ENCODE data around the gene PON3.

PON3 gene

DNA sequence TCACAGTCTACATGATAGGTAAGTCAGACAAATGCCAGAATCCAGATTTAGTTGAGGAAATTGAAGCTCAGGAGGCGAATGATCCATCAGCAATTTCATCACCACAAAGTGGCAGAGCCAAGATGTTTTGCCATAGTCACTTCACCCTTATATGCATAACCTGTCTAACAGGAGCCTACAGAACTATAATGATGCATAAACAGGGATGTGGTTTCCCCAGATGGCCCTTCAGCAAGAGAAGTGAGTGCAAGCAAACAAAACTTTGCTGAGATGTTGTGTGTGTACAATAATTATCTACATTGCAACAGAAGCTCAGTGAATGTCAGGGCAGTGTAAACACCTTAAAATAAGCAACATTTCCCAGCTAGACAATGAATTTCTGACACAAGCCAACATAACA is 28.6 kb downstream of the PON3 start:
- DNase-seq (ENCODE audit: low read depth, low spot score), result no peak
- no peak overlapping the region for H3K4me3 ChIP-seq (ENCODE audit: low read length)

DNA sequence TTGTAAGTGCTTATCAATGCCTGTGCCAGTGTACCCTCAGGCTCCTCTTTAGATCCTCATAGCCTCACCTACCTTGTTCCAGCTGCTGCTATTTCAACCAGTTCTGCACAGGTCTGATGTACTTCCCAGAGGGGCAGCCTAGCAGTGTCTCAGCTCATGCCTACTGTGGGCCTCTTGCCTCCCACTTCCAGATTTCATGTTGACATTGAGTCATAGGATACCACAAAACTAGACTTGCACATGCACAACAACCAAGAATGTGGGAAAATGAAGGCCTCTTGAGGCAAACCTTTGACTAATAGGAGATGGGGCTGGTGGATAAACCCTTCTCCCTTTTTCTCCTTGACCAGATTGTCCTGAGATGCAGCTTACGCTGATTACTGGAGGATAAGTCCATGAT is 31.0 kb downstream of the PON3 start:
- no peak overlapping the region for H3K4me3 ChIP-seq (ENCODE audit: low read length)
- no peak for DNase-seq (ENCODE audit: low read depth, low spot score)

DNA sequence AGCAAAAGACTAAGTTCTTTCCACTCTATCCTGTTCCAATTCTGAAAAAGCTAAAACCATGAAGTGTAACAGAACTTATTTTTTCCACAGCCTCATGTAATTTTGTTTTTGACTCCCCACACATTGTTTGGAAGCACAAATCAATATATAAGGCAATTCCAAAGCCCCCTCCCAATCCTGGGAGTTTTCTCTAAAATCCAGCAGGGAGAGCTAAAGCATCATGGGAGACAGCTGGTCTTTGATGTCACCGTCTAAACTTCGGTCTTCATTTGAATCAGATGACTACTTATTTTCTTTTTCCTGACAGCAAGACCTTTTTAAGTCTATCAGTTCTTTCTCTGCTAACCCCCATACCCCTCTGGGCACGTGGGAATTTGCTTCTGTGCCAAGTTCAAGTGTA is 38.6 kb downstream of the PON3 start:
- DNase-seq (ENCODE audit: low read depth, low spot score), result no peak
- no peak overlapping the region for H3K4me3 ChIP-seq (ENCODE audit: low read length)

DNA sequence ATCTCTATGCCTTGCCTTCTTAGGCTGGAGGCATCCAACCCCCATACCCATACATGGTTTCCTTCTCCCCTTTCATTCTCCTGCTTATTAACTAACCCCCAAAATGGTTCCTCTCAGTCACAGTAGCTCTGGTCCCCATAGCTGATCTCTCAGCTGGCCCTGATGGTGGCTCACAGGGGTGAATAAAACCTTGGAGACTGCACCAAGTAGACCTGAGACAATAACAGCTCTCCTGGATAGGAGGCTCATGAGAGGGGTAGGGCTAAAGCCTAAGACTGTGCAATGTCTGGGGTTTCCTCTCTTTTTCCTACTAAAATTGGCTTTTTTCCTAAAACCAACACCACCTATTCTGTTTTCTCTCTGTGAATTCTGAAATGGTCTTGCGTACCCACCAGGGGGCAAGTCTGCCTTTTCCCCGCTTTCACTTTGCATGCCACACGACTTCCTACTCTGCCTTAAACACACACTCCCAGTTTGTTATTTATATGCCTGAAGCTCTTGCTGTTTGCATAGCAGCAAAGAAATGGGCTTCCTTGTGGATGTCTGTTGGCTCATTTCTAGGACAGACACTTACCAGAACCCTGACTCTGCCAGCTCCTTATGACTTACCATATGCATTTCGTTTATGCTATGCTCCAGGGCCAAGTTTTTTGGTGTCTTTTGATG is 53.4 kb downstream of the PON3 start:
- DNase-seq (ENCODE audit: low read depth, low spot score), result peak; percentile 36
- H3K4me3 ChIP-seq (ENCODE audit: low read length), result no peak overlapping the region

DNA sequence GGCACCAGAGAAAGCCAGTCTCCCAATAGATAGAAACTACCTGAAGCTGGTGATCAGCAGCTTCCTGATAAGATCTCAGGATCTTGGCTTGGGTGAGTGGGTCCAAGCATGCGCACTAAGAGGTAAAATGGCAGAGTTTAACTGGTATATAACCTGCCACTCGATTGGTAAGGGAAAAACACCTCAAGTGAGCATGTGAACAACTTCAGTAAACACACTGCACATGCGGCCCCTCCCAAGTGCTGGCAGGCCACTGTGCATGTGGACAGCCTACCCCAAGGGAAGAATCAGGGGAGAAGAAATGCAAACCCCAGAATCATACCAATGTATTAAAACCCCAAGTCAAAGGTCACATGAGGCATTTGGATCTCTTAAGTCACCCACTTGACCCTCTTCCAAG is 54.1 kb downstream of the PON3 start:
- DNase-seq (ENCODE audit: low read depth, low spot score), result no peak
- no peak overlapping the region for H3K4me3 ChIP-seq (ENCODE audit: low read length)

DNA sequence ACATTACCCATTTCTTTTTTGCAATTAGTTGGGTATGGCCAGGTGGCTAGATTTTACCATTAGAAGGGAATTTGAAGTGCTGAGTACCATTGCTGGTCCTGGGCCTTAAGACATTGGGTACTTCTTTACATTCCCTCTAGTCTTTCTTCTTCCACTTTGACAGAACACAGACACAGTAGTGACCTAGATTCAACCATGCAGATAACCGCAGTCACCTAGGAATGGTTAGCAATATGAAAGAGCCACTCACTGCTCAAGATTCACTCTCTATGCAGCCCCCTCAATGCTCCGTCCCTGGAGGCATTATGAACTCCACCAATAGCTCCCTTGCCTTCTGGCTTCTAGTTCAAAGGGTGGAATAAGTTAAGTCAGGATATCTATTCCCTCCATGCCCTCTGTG is 55.7 kb downstream of the PON3 start:
- DNase-seq (ENCODE audit: low read depth, low spot score), result no peak
- no peak overlapping the region for H3K4me3 ChIP-seq (ENCODE audit: low read length)

DNA sequence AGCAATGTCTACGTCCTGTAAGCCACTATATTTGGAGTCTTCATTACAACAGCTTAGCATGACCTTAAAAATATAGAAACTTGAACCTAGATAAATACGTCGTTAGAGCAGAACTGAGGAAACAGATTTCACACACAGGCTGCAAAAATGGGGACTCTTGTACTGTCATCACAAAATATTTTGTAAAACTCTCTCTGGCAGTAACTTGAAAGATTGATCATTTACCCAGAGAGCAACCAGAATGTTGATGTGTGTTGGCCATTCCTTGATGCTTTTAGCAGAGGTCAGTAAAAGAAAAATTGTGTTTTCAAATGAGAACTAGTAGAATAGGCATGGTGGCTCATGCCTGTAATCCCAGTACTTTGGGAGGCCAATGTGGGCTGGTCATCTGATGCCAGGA is 57.3 kb downstream of the PON3 start:
- H3K4me3 ChIP-seq (ENCODE audit: low read length), result no peak overlapping the region
- no peak for DNase-seq (ENCODE audit: low read depth, low spot score)

DNA sequence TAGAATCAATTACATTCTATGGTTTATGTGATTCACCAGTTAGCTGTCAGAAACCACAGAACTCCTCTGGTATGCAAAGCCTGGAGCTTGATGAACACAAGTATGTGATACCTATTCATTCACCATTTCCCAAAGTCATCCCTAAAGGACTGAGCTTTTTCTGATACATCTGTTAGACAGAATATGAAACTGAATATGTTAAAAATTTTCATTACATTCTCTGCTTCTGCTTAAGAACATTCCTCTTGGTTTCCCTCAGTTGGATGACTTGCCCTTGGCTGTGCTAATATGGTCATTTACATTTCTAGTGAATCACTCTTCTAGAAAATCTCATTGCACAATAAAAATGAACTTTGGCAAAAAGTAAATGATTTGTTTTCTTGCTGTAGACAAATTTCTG is 61.1 kb downstream of the PON3 start:
- no peak for DNase-seq (ENCODE audit: low read depth, low spot score)
- H3K4me3 ChIP-seq (ENCODE audit: low read length), result no peak overlapping the region

DNA sequence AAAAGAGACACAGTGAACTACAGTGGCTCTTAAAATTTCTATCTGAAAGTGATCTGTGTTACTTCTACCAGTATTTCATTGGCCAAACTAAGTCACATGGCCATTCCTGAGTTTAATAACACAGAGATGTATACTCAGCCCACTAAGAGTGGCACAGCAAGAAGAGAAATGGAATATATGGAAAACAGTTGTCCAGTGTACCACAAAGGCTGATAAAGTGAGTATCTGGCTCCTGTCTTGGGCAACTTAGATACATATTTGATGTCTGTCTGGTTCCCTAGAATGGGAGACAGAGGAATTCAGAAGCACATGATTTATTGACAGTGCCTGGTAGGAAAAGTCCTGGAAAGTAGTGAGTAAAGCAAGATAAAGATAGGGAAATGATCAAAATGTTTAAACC is 61.7 kb downstream of the PON3 start:
- no peak overlapping the region for H3K4me3 ChIP-seq (ENCODE audit: low read length)
- DNase-seq (ENCODE audit: low read depth, low spot score), result no peak

DNA sequence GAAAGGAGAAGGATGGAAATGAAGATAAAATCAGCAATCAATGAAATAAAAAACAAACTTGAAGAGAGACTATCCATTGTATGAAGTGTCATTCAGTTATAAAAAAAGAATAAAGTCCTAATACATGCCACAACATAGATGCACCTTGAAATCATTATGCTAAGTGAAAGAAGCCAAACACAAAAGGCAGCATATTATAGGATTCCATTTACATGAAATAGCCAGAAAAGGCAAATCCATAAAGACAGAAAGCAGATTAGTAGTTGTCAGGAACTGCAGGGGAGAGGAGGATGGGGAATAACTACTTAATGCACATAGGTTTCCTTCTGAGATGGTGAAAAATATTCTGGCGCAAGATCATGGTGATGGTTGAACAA is 65.2 kb downstream of the PON3 start:
- 0 out of 2 replicates have a peak overlapping the region, but pooled peaks have one; percentile 19 for H3K4me3 ChIP-seq (ENCODE audit: low read length)
- no peak for DNase-seq (ENCODE audit: low read depth, low spot score)

DNA sequence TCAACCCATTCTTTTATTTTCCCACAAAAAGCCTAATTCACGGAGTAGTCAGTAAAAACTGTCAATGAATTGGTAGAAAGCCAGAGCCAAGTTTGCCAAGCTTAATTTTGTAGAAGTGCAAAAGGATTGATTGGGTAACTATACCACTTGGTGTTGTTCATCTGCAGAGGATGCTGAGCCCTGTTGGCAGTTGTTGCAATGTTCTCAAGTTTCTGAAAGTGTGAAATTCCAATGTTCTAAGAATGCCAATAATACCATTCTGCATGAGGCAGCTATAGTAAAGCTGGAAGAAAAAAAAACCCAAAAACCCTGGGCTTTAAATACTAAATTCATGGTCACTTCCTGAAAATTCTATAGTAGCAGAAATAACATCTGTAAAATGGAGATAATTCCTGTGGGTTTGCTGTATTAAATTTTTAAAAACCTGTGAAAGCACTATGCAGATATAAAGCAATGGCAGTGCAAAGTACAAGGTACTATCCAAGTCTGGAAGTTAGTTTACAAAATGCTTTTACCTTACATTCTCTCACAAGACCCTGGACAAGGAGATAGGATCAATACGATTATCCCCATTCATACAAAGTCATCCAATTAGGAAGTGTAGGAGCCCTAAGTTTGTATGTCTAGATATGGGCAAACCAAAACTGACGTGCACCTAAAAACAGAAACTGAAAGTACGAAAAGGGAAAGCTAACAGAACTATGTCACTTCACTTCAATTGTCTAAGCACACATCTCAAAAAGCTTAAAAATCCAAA is 65.8 kb downstream of the PON3 start:
- H3K4me3 ChIP-seq (ENCODE audit: low read length), result peak overlapping the region; percentile 19; the same call in 1 of the 2 replicates
- no peak for DNase-seq (ENCODE audit: low read depth, low spot score)

DNA sequence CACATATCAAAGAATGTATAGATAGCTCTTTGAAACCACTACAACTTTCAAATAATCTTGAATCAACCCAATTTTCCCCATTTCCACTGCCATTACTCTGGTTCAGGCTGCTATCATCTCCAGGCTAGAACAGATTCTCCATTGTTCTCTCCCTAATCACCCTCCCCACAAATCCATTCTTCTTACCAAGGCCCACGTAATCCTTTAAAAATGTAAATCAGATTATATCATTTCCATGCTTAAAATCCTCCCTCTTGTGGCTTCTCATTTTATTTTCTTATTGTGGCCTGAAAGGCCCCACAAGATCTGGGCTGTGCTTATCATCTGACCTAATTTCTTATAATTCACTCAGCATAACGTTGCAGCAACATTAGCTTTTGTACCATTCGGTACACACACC is 68.8 kb downstream of the PON3 start:
- no peak overlapping the region for H3K4me3 ChIP-seq (ENCODE audit: low read length)
- DNase-seq (ENCODE audit: low read depth, low spot score), result no peak

DNA sequence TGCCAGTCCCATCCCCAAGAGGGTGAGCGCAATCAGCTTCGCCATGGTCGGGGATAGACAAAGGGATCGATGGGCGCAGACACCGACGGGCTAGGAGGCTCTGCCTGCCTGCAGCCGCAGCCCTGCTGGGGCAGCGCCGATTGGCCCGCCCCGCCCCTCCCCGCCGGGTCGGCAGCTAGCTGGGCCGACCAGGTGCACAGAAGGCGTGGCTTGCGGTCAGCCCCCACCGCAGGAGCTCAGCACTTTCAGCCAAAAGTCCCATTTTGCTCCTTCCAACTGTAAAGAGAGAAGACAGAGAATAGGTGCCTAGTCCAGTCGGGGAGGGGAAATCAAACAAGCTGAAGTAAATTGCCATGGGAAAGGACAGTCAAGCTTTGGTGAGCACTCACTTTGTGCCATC is 71.7 kb downstream of the PON3 start, which contains the start of gene PON1:
Gene PON1 (minus strand): TSS at position 102 of the 400 bp plus-strand sequence. CDS start 57 bp downstream, at position 45.
- DNase-seq (ENCODE audit: low read depth, low spot score), result no peak
- H3K4me3 ChIP-seq (ENCODE audit: low read length), result no peak within 1 kb of the TSS

DNA sequence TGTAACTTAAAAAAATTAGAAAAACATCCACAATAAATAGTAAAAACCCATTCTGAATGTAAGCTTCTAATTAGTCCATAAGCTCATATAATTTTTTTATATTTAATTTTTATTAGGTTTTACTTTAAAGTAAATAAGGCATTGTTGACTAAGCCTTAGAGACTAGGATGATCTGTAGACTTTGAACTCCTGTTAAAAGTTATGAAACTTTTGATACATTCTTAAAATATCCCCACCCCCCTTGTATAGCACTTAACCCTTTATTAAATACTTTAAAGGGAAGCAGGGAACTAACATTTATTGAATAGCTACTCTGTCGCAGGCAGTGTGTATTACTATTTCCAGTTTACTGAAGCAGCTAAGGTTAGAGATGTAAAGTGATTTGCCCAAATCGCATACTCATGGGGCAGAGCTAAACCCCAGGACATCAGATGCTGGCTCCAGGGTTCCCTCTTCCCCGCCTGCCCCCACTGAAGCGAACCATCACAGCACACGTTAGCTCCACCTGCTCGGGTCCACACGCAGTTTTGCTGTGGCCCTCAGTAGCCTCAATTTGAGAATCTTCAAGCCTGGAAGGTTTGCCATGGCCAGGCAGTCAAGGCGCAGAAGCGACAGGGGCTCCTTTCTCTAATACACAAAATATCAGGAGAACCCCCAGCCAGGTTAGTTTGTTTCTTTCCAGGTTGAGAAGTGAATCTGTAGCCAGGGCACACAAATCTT is 72.6 kb downstream of the PON3 start:
- no peak for DNase-seq (ENCODE audit: low read depth, low spot score)
- H3K4me3 ChIP-seq (ENCODE audit: low read length), result no peak overlapping the region

DNA sequence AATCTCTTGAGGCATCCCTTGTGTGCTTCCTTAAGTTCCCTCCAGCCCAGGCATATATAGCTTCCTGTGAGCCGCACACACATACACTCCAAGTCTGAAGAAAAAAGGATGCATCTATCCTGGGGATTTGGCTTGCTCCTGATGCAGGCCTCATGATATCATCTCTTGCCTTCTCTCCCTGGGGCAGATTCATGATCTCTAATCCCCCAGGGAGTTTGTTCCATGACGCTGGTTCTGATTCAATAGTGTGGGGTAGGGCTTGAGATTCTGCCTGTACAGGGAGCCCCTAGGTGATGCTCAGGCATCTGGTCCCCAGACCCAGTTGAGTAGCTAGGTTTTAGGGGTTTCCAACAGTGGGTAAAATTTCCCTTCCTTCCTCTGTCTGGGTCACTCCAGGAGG is 73.3 kb downstream of the PON3 start:
- DNase-seq (ENCODE audit: low read depth, low spot score), result no peak
- no peak overlapping the region for H3K4me3 ChIP-seq (ENCODE audit: low read length)

DNA sequence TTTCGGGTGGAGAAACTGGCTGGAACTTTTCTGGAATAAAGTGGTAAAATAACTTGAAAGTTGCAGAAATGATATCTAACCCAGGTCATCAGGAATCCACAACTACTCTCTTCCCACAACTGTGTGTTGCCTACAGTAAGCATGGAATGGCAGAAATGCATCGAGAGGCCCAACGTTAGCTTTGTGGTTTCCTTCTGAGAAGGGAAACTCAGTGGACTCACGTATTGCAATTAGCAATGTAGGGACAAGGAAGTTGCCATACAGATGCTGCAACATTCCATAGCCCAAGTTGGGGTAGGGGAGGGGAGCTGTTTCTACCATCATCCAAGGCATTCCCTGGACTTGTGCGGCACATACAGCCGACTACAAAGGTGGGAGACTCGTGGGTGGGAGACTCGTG is 73.8 kb downstream of the PON3 start:
- no peak for DNase-seq (ENCODE audit: low read depth, low spot score)
- H3K4me3 ChIP-seq (ENCODE audit: low read length), result no peak overlapping the region

DNA sequence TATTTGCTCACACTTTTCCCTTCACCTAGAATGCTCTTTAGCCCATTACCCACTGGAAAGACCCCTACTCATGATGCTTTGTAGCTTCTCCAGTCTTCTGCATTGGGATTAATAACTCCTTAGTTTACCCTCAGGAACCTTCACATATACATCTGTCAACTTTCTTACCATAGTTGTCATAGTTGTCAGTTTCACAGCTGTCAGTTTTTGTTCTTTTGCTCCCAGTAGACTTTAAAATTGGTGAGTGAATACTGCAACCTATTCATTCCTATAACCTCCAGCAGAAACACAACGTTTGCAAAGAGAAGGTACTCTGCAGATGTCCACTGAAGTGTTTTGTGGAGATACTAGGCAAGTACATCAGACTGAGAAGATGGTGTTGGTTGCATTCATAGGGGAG is 74.5 kb downstream of the PON3 start:
- DNase-seq (ENCODE audit: low read depth, low spot score), result no peak
- H3K4me3 ChIP-seq (ENCODE audit: low read length), result no peak overlapping the region

DNA sequence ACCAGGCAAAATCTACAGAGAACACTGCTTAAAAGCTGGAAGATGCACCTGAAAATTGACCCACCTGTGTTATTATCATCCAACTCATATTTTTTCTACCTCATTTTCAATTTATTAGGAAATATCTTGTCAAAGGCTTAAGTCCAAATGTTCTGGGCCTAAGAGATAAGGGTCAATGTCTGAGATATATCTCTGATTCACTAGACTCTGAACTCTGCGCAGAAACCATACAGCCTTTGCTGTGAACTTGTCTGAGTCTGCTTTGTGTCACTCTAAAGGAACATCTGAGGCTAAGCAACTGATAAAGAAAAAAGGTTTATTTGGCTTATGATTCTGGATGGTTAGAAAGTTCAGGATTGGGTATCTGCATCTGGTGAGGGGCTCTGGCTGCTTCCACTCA is 75.5 kb downstream of the PON3 start:
- DNase-seq (ENCODE audit: low read depth, low spot score), result no peak
- no peak overlapping the region for H3K4me3 ChIP-seq (ENCODE audit: low read length)

DNA sequence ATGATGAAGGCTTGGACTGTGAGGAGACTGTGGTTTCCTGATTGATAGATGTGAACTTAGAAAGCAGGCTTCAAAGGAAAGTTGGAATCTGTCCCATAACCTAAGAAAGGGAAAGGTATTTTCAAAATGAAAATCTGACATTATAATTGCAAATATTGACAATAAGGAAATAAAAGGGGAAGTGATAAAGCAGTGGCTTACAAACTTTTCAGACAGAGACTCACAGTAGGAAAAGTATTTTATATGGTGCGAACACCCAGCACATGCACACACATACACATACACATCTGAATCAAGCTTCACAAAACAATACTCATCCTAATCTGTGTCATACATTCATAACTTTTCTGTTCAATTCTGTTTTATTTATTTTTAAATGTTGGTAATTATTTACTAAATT is 76.6 kb downstream of the PON3 start:
- DNase-seq (ENCODE audit: low read depth, low spot score), result no peak

DNA sequence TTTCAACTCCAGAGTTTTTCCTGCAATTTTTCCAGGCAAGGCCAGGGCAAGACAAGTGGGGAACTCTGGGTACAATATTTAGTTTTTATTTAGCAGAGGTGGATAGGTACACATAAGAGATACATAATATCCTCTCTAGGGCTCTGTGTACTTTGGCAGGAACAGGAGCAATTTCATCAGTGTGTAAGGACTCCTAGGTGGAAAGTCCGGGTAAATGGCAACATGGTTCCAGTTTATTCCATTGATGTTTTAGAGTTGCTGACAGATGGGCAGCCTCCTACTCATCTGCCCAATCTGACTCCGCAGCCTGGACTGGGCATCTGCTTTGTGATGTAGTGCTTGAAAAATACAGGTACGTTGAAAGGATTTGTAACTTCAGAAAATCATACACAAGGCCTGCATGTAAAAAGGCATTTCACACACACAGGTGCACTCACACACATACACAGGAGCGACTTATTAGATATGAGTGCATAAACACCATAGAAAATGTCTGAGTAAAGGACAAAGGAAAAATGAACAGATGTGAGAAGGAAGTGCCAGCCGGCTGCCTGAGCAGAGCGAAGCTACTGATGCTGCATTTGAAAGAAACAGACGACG is 77.6 kb downstream of the PON3 start:
- no peak overlapping the region for H3K4me3 ChIP-seq (ENCODE audit: low read length)
- DNase-seq (ENCODE audit: low read depth, low spot score), result no peak

More for the DNA sequence above, 76.6 kb downstream of the PON3 start:
- H3K4me3 ChIP-seq (ENCODE audit: low read length), result no peak overlapping the region
